Measurements from ENCODE around the gene PANX2.
"Not testable (repeated sequence)": the region's sequence is repeated elsewhere in the genome, so short reads cannot be mapped to it uniquely, and the experiment has no call there.

PANX2 gene

GRCh38 chr22:50199251-50199721 lies 28.8 kb downstream of the PANX2 start:
- no peak for DNase-seq

GRCh38 chr22:50199829-50200460 lies 29.4 kb downstream of the PANX2 start:
- DNase-seq = no peak

- DNase-seq = peak; percentile 93
Observed at GRCh38 chr22:50200461-50201190, 30.1 kb downstream of the PANX2 start, which contains the start of gene SELENOO. Gene SELENOO, plus strand, starts transcription at chr22:50201011. Its CDS starts 26 bp downstream, at chr22:50201037.

- DNase-seq = no peak
Observed at GRCh38 chr22:50201191-50202129, 30.9 kb downstream of the PANX2 start.

GRCh38 chr22:50202130-50202666 lies 31.7 kb downstream of the PANX2 start:
- no peak for DNase-seq

DNA sequence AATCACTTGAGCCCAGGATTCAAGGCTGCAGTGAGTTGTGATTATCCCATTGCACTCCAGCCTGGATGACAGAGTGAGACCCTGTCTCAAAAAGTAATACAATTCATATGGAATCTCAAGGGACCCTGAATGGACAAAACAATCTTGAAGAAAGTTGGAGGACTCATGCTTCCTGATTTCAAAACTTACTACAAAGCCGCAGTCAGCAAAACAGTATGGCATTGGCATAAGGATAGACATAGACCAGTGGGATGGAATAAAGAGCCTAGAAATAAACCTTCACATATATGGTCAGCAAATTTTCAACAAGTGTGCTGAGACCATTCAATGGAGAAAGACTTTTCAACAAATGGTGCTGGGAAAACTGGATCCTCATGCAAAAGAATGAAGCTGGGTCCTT lies 32.8 kb downstream of the PANX2 start:
- no peak for DNase-seq

- DNase-seq = no peak
Observed at GRCh38 chr22:50204571-50204970, 34.0 kb downstream of the PANX2 start.

- not testable (repeated sequence) for DNase-seq
Observed at GRCh38 chr22:50204998-50205397, 34.5 kb downstream of the PANX2 start.

GRCh38 chr22:50205781-50206569 lies 35.4 kb downstream of the PANX2 start:
- no peak for DNase-seq

DNA sequence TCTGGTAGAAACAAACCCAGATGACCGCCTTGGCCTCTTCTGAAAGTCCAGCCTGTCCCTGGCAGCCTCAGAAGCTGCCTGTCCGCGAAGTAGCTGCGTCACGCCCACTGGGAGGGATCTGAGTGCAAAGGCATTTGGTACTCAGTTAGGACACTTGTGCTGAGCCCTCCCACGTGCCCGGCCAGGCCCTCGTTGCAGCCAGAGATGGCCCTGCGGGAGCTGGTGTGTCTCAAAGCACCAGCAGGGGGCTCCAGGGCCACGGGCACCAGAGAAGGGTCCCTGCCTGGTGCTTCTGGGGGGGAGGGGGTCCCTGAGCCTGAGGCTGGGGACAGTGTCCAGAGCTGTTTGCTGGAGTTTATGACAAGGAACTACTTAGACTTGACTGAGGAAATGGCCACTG lies 36.1 kb downstream of the PANX2 start:
- DNase-seq = no peak

DNA sequence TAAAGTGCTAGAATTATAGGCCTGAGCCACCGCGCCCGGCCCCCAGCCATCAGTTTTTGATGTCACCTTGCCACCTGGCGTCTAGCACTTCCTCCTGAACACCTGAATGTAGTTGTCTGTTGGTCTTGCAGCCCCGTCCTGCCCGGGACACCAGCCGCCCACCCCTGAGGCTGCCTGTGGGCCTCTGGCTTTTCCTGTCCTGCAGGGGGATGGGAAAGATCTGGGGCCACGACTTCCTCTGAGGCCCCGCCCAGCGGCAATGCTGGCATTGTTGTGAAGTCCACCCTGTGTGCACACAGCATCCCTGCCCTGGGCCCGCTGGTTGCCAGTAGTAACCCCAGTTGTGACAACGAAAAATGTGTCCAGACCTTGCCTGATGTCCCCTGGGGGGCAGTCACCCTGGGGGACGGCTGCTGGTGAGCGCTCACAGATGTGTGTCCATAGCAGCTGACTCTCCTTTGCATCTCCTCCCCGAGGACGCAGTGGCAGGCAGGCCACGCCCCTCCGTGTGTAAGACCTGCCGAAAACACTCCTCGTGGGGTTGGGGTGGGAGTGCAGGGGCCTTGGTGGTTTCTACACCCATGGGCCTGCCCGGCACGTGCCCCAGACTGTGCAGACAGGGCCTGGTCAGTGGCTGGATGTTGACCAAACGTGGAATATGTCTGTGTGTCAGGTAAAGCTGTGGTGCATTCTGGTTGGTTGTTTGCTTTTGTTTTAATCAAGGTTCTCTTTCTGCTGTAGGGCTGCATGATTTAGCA lies 37.0 kb downstream of the PANX2 start:
- DNase-seq = no peak

DNA sequence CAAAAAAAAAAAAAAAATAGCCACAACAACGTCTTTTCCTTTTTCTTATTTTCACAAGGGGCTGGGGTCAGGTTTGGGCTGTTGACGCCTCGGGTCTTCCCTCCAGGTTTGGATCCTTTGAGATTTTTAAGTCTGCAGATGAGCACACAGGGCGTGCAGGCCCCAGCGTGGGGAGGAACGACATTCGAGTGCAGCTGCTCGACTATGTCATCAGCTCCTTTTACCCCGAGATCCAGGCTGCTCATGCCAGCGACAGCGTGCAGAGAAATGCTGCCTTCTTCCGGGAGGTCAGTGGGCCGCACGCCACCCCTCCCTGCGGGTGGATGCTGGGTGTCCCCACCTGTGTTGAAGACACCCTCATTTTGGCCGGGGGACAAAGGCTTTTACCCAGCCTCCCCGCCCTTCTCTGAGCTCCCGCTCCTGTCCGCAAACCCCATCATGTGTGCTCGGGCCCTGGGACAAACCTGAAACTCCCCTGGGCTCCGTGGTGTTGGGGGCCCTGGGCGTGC lies 38.0 kb downstream of the PANX2 start:
- DNase-seq = no peak

GRCh38 chr22:50208939-50209892 lies 38.7 kb downstream of the PANX2 start:
- no peak for DNase-seq

- DNase-seq = peak; percentile 76
Observed at GRCh38 chr22:50209893-50210292, 39.4 kb downstream of the PANX2 start.

DNA sequence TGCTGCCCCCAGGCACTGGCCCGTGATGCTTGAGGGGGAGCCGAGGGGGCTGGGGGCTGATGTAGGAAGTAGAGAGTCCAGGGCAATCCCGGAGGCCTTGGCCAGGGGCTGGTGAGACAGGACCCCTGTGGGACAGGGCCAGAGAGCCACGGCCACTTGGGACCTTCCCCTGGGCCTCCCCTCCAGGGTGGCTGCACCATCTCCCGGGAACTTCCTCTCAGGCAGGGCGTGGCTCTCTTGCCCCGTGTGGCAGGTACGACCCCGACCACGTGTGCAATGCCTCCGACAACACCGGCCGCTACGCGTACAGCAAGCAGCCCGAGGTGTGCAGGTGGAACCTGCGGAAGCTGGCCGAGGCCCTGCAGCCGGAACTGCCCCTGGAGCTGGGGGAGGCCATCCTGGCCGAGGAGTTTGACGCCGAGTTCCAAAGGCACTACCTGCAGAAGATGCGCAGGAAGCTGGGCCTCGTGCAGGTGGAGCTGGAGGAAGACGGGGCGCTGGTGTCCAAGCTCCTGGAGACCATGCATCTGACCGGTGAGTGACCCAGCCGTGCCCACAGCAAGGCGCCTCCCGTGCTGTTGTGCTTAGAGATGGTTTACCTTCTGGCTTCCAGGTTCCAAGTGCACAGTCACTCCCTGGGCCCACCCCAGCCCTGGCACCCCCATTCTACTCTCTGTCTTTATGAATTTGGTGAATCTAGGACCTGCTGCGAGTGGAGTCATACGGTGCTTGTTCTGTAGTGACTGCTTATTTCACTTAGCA lies 40.0 kb downstream of the PANX2 start:
- no peak for DNase-seq

- no peak for DNase-seq
Observed at GRCh38 chr22:50211147-50211546, 40.6 kb downstream of the PANX2 start.

- no peak for DNase-seq
Observed at GRCh38 chr22:50213263-50213662, 42.7 kb downstream of the PANX2 start.

DNA sequence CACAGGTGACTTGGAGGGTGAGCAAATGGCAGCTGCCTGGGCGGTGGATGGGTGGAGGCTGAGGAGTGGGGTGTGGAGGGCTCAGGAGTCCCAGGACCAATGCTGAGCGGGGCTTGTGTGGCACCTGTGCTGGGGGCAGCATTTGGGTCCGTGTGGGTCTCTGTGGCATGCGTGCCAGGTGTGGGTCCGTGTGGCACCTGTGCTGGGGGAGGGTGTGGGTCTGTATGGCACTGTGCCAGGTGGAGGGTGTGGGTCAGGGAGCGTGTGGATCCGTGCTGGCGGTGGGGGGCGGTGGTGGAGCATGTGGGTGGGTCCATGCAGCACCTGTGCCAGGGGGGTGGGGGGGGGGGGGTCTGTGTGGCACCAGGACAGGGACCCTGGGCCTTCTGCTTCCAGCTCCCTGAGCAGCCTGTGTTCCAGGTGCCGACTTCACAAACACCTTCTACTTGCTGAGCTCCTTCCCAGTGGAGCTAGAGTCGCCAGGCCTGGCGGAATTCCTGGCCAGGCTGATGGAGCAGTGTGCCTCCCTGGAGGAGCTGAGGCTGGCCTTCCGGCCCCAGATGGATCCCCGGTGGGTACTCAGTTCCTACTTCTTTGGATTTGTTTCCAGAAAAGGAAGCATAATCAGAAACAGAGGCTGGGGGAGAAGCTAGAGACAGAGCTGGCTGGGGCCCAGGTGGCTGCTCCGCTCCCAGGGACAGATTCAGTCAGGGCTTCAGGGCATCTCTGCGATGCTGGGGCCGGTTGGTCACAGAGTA lies 44.9 kb downstream of the PANX2 start:
- DNase-seq = no peak
